Measurements from ENCODE around the gene RAI1. TPM values are rescaled to one million over a fixed set of nuclear protein-coding genes. Genes with fewer than 3 reads are reported as not detected.

RAI1 gene
- total RNA-seq, 2 donors from 2014 or later: 22.4 to 32.3 TPM

- no peak for DNase-seq
- ATAC-seq: peak in 1 of 2 donors; percentile 12
- intact Hi-C loops (cut with DNase I): no loop called here
These were observed 41.0 kb downstream of the RAI1 start for GRCh38 chr17:17722081-17722905.

- no peak for DNase-seq
- intact Hi-C loops (cut with DNase I): no loop called here
- ATAC-seq: no peak
These were observed 41.7 kb downstream of the RAI1 start for GRCh38 chr17:17722906-17723353.

DNA sequence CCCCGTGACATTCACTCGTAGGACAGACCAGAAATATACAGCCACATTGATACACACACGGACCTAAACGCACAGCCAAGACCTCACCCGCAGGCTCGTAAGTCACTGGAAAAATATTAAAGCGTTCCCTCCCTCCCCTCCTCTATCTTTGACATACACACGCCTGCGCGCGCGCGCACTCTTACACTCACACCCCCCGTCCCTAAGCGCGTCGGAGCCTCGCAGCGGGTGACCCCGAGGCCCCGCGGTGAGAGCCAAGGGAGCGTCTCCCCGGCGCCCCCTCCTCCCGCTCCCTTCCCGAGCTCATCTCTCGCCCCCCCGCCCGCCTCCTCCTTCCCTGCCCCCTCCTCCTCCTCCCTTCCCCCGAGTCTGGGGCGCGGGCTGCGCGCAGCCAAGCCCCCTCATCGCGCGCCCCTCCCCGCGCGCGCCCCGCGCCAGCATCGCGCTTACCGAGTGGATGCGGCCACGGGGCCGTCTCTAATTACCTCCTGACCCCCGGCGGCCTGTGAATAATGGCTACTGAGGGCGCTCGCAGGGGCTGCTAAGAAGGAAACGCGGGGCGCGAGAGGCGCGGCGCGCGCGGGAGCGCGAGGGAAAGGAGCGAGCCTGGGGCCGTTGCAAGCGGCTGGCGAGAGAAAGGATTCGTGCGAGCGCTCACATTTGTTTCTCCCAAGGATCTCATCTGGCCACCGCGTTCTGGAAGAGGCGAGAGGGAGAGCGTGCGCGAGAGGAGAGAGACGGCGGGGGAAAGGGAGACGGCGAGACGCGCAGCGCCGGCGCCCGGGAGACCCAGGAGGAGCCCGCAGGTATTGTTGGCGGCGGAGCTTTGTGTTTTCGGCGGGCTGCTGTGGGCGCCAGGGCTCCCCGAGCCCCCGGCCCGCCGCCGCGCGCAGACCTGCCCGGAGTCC lies 42.4 kb downstream of the RAI1 start:
- DNase-seq: no peak
- intact Hi-C loops (cut with DNase I): no loop called here
- ATAC-seq: peak; percentile 35 to 49

- intact Hi-C loops (cut with DNase I): no loop called here
- ATAC-seq (peak; percentile 30 to 51), DNase-seq (peak; percentile 68)
These were observed 43.2 kb downstream of the RAI1 start for GRCh38 chr17:17724307-17725010.

- no peak for ATAC-seq
- DNase-seq: no peak
- intact Hi-C loops (cut with DNase I): no loop called here
These were observed 43.9 kb downstream of the RAI1 start for GRCh38 chr17:17725011-17725751.

DNA sequence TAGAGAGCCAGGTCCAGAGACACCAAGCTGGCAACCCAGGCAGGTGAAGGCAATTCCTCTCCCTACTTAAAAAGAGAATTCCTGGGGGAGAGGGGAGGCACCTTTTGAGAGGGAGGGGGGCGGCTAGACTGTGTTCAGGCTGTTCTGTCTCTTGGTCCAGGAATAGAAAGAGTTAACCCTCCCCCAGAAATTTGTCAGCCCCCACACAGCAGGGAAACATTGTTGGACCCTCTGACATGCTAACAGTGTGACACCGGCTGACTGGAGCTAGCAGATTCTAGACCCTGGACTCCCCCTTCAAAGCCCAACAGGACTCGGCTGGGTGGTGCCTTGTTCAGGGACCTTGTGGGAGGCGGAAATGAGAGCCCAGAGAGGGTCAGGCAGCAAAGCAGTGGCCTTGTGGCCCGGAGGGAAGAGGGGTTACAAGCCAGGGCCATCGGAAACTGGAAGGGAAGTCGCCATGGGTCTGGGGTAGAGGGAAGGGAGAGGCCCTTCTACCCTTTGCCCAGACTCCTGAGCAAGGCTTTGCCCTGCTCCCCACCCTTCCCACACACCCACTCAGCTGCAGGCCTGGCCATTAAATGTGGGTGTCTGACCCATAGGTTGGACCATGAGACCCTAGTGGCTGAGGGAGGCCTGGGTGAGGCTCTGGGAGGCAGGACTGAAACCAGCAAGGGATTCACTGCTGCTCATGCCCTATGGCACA lies 44.6 kb downstream of the RAI1 start:
- intact Hi-C loops (cut with DNase I): no loop called here
- no peak for DNase-seq
- ATAC-seq: no peak

DNA sequence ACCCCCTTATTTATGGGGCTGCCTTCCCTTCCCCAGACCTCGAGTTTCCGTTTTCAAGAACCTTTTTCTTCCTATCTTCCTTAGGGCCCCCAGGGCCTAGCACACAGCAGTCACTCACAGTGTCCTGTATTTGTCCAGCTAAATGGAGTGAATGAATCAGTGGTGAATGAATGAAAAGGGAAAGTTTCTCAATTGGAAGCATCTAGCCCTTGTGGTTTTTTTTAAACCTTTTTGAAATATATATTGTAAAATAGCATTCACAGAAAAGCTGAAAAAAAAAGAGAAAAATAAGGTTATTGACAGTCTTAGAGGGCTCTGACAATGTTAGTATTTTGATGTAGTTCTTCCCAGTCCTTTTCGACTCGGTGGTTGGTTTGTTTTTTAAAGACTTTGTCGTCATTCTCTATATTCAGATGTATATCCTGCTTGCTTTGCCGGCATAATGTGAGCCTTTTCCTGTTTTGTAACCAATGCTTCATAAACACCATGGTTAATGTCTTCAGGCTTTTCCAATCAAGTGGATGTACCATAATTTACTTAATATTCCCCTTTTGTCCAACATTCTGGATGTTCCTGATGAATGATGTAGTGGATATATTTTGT lies 45.3 kb downstream of the RAI1 start:
- intact Hi-C loops (cut with DNase I): no loop called here
- ATAC-seq: no peak
- DNase-seq: no peak

DNA sequence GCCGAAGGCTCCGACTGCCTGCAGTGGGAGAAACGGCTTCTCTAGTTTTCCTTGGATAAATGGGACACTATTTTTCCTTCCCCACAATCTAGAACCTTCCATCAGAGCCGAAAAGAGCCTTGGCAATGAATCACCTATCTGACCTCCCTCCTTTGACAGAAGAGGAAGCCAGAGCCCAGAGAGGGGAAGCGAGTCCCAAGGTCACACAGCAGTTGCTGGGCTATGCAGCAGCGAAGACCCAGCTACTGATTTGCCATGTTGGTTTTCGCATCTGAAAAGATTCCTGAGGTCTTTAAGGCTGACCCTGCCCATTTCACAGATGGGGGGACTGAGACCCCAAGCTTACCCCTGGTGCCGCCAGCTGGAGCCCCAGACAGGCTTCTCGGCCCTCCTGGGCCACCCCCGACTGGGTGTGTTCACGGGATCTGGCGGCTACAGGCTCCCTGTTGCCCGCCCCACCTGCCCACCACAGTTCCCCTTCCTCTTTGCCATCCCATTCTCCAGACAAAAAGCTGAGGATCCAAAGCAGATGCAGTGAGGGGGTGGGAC lies 45.9 kb downstream of the RAI1 start:
- ATAC-seq (no peak), DNase-seq (no peak)
- intact Hi-C loops (cut with DNase I): no loop called here

DNA sequence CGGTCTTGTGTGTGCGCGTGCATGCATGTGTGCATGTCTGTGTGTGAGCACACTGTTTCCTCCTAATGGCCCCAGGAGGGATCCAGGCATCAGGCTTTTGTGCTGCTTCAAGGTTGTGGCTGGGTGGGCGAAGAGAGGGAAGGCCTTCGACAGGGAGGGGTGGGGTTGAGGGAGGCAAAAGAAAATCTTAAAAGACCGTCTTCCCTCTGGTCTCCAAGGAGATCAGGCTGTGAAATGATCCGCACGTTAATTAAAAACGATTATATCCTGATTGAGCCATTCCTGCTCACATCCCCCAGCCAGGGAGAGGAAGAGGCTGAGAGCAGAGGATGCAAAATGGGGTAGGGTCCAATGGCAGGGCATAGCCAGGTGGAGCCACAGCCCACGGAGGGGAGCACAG lies 46.9 kb downstream of the RAI1 start:
- intact Hi-C loops (cut with DNase I): no loop called here
- no peak for DNase-seq
- ATAC-seq: no peak

GRCh38 chr17:17728550-17729251 lies 47.4 kb downstream of the RAI1 start:
- ATAC-seq: peak in 1 of 2 donors; percentile 64
- DNase-seq: no peak
- intact Hi-C loops (cut with DNase I): no loop called here

- DNase-seq: no peak
- peak in 1 of 2 donors; percentile 15 for ATAC-seq
- intact Hi-C loops (cut with DNase I): no loop called here
These were observed 48.5 kb downstream of the RAI1 start for GRCh38 chr17:17729620-17730249.

DNA sequence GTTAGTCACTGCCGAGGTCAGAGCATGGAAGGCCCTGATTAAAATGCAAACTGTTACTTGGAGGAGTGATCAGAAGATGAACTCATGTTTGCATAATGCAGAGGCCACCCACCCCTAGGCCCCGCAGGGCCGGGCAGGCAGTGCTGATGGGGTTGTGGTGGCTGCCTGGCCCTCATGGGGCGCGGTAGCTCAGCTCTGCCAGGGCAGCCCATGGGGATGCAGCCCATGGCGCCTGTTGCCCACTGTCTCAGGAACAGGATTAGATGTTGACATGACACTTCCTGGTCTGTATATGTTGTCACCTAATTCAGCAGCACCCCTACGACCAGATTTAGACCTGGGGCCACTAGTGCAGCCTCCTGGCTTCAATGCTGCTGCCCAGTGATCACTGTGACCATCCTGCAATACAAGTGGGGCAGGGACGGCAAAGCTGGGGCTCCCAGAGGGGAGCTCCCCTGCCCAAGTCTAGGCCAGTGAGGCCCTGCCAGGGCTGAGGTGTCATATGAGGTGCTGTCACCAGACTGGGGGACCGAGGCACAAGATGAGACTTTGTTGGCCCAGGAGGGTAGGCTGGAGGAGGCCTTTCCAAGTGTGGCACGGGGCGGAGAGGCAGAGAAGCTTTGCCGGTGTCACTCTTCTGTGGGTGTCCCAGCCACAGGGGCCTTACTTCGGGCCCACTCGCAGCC lies 49.1 kb downstream of the RAI1 start:
- ATAC-seq (peak; percentile 4 to 72), DNase-seq (no peak)
- intact Hi-C loops (cut with DNase I): no loop called here

DNA sequence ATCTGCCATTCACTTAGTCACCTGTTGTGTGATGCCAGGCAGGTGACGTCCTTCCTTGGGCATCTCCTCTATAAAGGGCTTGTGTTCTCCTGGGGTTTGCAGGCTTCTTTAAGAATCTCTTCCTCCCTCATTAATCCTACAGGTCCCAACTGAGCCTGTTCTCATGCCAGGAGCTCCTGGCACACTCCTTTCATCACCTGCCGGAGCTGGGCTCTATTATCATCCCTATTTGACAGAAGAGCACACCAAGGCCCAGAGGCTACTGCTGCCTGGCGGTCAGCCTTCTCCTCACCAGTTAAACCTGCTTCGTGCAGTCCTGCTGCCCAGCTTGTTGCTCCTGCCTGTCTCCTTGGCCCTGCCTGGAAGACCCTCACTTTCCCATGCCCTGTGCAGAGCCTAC lies 51.2 kb downstream of the RAI1 start:
- ATAC-seq (no peak), DNase-seq (no peak)
- intact Hi-C loops (cut with DNase I): no loop called here

DNA sequence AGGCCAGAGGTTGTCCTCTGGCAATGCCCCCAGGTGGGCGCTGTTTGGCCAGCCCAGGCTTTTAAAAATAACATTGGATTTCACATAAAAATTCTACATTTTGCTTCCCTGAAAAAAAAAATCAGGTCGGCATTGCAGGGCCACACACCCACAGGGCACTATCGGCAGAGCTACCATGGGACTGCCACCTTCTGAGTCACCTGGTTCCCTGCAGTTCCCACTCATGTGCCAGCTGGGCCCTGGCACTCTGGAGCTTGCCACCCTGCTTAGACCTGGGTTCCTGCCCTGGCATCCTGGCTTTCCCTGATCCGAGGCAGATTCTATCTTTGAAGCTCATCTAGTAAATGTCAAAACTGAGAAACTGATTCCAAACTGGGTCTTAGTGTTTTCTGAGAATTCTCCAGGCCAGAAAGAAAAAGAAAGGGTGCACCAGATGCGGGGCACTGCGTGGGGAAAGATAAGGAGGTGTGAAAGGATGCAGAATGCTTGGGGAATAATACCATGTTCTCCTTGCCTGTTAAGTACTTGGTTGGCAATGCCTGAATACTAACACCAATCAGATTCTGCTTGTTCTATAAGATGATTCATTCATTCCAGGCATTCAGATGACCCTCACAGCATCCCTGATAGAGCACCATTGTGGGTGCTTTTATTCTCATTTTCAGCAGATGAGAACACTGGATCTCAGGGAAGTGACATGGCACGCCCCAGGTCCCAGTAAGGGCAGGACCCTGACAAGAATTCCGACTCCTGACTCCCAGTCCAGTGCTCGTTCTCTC lies 51.8 kb downstream of the RAI1 start:
- DNase-seq (no peak), ATAC-seq (peak in 1 of 2 donors; percentile 31)
- intact Hi-C loops (cut with DNase I): no loop called here

All from left cardiac atrium (tissue), 4 donors.